CD4-positive, alpha-beta T cell (primary cell): ENCODE measurements around the gene NCF4. TPM values are rescaled to one million over a fixed set of nuclear protein-coding genes. Genes with fewer than 3 reads are reported as not detected.

Source experiments
- ATAC-seq: fragments of 200-7000 bp; cut with Tn5 transposase; one replicate; pipeline ENCODE4 v1.10.0; 2022; ENCODE audit warnings: mild to moderate bottlenecking; ENCODE audit not compliant: poor library complexity
- CTCF ChIA-PET: fragments of 350-600 bp; sonication (Branson Sonifier 250); formaldehyde crosslinking; loops from one replicate; lab custom pipeline; 2021; ENCODE audit warnings: antibody characterized with exemption, inconsistent platforms; lab: Charles Lee
- POLR2A ChIA-PET: fragments of 350-600 bp; sonication (Branson Sonifier 250); formaldehyde crosslinking; loops from one replicate; lab custom pipeline; 2021; ENCODE audit warnings: antibody characterized with exemption, inconsistent platforms; lab: Charles Lee
- DNase-seq, 14 experiments: peaks; one replicate each; pipeline ENCODE4 v3.0.0-alpha.2; 2013 to 2020; ENCODE audit warnings: mixed read lengths in 2 of 14
- H3K27ac ChIP-seq, 2 donors: one replicate each; pipeline versions ENCODE4 v1.5.1 to v1.7.0; 2013; ENCODE audit warnings: low read length in 2 of 2, low read depth in 1 of 2, mild to moderate bottlenecking in 1 of 2
- H3K27me3 ChIP-seq, 2 experiments: 1 replicate in 1 of 2; 2 replicates in 1 of 2; pipeline versions ENCODE4 v1.6.1 to v1.7.0; 2013; ENCODE audit warnings: low read length in 2 of 2, control low read depth in 1 of 2, mild to moderate bottlenecking in 1 of 2, moderate library complexity in 1 of 2; ENCODE audit not compliant: insufficient read depth in 2 of 2, control insufficient read depth in 1 of 2
- H3K36me3 ChIP-seq: one replicate; pipeline ENCODE4 v1.6.1; 2013; ENCODE audit warnings: low read length, control low read depth; ENCODE audit not compliant: insufficient read depth
- H3K4me1 ChIP-seq: one replicate; pipeline ENCODE4 v1.6.1; 2013; ENCODE audit warnings: low read length, control low read depth; ENCODE audit not compliant: insufficient read depth
- H3K4me3 ChIP-seq: one replicate; pipeline ENCODE4 v1.5.1; 2013; ENCODE audit warnings: mild to moderate bottlenecking, low read length, moderate library complexity
- H3K9me3 ChIP-seq, 2 experiments: 1 replicate in 1 of 2; 2 replicates in 1 of 2; pipeline versions ENCODE4 v1.6.1 to v1.7.0; 2013; ENCODE audit warnings: low read length in 2 of 2, mild to moderate bottlenecking in 2 of 2, control low read depth in 1 of 2, moderate library complexity in 1 of 2; ENCODE audit not compliant: control insufficient read depth in 1 of 2, insufficient read depth in 1 of 2
- H3K27ac Mint-ChIP-seq: one replicate; pipeline ENCODE4 v1.8.0; 2020; ENCODE audit warnings: mixed read lengths
- H3K27me3 Mint-ChIP-seq: one replicate; pipeline ENCODE4 v1.8.0; 2021; ENCODE audit warnings: mixed read lengths
- H3K36me3 Mint-ChIP-seq: one replicate; pipeline ENCODE4 v1.8.0; 2021; ENCODE audit warnings: low read depth, mixed read lengths
- H3K4me1 Mint-ChIP-seq: one replicate; pipeline ENCODE4 v1.8.0; 2021; ENCODE audit warnings: low read depth, mixed read lengths
- H3K4me3 Mint-ChIP-seq: one replicate; pipeline ENCODE4 v1.8.0; 2020; ENCODE audit warnings: mild to moderate bottlenecking, mixed read lengths
- H3K9me3 Mint-ChIP-seq: one replicate; pipeline ENCODE4 v1.8.0; 2020; ENCODE audit warnings: mixed read lengths
- intact Hi-C, 2 experiments: fragments of 100-400 bp; cut with DNase I in 1 of 2; cut with micrococcal nuclease in 1 of 2; formaldehyde crosslinking; loops; one replicate each; pipeline versions ENCODE4 v1.15.1 to v1.9.0; 2023 to 2025; cut with DNase I, micrococcal nuclease
- total RNA-seq, 174 experiments: library from RNA in 2 of 174; stranded (reverse) in 2 of 174; gene quantifications; one replicate each; pipeline ENCODE4 v1.2.3 and lab custom pipeline; 2021 to 2026
- TF ChIP-seq, protein P1 (sequence below): fragments of 200-600 bp; IDR thresholded peaks from one replicate; pipeline ENCODE4 v1.8.0; 2022; ENCODE audit warnings: antibody characterized with exemption, mild to moderate bottlenecking

Gene NCF4
- total RNA-seq, 2 experiments from 2014 or later: 7.7 to 8.0 TPM

DNA sequence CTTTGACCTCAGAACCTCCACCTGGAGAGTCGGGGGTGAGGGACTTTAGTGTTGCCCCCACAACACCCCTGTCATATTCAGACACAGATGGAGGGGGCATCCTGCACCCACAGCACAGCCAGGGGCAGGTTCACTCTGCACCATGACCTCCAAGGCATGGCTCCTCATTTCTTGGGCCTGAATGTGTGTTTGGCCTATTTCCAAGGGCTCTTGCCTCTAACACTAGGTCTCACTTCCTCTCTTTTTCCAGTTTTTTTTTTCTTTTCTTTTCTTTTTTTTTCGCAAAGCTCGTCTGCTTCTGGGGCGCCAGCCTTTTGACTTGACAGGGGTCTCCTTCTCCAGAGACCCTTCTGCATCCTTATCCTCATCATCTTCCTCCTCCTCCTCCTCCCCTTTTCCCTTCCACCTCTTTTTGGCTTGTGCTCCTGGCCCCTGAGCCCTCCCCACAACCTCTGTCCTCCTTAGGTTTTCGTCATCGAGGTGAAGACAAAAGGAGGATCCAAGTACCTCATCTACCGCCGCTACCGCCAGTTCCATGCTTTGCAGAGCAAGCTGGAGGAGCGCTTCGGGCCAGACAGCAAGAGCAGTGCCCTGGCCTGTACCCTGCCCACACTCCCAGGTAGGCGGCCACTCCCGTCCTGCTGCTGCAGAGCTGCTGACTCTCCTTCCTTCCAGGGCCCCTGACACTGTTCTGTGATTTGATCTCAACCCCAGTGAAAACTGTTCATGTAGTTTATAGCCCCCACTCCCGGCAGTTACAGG lies 3.8 kb downstream of the NCF4 start:
- H3K27me3 Mint-ChIP-seq: no peaks in the 10 kb centered on the region
- POLR2A ChIA-PET: no interaction called here

DNA sequence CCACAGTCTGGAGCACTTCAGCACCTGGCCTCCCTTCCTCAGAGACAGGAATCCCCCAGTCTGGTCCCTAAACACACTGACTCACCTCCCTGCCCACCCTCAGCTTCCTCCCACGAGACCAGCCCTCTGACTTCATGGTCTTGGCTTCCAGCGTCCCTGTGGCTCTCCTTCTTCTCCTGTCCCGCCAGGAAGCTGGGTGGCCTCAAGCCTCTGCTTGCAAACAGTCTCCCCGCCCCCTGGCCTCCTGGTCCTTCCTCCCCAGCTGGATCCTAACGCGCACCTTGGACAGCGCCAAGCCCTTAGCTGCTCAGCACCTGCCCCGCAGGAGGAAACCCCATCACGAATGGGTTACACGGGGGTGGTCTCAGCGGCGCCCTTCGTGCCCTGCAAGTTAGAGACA lies 4.5 kb downstream of the NCF4 start:
- Mint-ChIP-seq H3K4me3 (no peak overlapping the region), H3K27ac (no peak overlapping the region), H3K36me3 (no peaks in the 10 kb centered on the region), H3K9me3 (no peaks in the 10 kb centered on the region), H3K27me3 (no peaks in the 10 kb centered on the region), H3K4me1 (no peaks in the 10 kb centered on the region)
- H3K27me3 ChIP-seq: no peaks in the 10 kb centered on the region
- ChIA-PET POLR2A (no interaction called here), CTCF (interaction anchor here (1.1 kb wide), 1 partner anchor 9 kb away, joined by 3 read pairs; no protein-coding TSS in a partner anchor)
- H3K27ac ChIP-seq: no peak overlapping the region
- H3K4me3 ChIP-seq: no peak overlapping the region
- intact Hi-C loops: no loop called here
- H3K4me1 ChIP-seq: peaks cover 31% of the 10 kb centered on the region
- ATAC-seq (no peak), DNase-seq (no peak)
- TF ChIP-seq, protein P1, sequence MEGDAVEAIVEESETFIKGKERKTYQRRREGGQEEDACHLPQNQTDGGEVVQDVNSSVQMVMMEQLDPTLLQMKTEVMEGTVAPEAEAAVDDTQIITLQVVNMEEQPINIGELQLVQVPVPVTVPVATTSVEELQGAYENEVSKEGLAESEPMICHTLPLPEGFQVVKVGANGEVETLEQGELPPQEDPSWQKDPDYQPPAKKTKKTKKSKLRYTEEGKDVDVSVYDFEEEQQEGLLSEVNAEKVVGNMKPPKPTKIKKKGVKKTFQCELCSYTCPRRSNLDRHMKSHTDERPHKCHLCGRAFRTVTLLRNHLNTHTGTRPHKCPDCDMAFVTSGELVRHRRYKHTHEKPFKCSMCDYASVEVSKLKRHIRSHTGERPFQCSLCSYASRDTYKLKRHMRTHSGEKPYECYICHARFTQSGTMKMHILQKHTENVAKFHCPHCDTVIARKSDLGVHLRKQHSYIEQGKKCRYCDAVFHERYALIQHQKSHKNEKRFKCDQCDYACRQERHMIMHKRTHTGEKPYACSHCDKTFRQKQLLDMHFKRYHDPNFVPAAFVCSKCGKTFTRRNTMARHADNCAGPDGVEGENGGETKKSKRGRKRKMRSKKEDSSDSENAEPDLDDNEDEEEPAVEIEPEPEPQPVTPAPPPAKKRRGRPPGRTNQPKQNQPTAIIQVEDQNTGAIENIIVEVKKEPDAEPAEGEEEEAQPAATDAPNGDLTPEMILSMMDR: no peak
- no peaks in the 10 kb centered on the region for H3K9me3 ChIP-seq
- H3K36me3 ChIP-seq: peaks cover 14% of the 10 kb centered on the region

More for the DNA sequence above, 3.8 kb downstream of the NCF4 start:
- CTCF ChIA-PET: interaction anchor here (1.1 kb wide), 1 partner anchor 8 kb away, joined by 3 read pairs; no protein-coding TSS in a partner anchor
- Histone ChIP-seq H3K4me1 (peaks cover 35% of the 10 kb centered on the region), H3K9me3 (no peaks in the 10 kb centered on the region), H3K36me3 (peaks cover 14% of the 10 kb centered on the region), H3K4me3 (no peak overlapping the region), H3K27ac (no peak overlapping the region), H3K27me3 (no peaks in the 10 kb centered on the region)
- DNase-seq: no peak
- intact Hi-C loops: no loop called here
- Mint-ChIP-seq H3K4me3 (no peak overlapping the region), H3K27ac (no peak overlapping the region), H3K36me3 (no peaks in the 10 kb centered on the region), H3K4me1 (no peaks in the 10 kb centered on the region), H3K9me3 (no peaks in the 10 kb centered on the region)
- no peak for ATAC-seq
- TF ChIP-seq, protein P1: no peak

DNA sequence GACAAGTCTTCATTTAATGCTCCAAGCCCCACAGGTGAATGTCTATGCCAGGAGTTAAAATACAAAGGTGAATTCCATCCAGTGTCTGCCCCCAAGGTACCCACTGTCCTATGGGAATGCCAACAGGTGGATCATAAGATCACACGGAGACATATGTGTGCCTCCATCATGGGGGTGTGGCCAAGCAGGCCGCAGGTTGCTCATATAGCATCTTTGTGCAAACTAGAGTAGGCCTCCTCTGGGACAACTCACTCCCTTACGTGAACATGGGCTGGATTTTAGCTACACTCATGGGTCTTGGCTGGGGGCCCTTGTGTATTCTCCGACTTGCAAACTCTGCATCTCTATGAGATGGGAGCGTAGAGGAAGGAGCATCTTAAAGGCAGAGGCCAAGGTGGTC lies 6.9 kb downstream of the NCF4 start:
- H3K4me3 Mint-ChIP-seq: no peak overlapping the region
- H3K36me3 Mint-ChIP-seq: no peaks in the 10 kb centered on the region
- H3K4me1 ChIP-seq: peaks cover 8% of the 10 kb centered on the region
- no peaks in the 10 kb centered on the region for H3K9me3 ChIP-seq
- H3K27ac Mint-ChIP-seq: no peak overlapping the region
- H3K9me3 Mint-ChIP-seq: no peaks in the 10 kb centered on the region
- intact Hi-C loops: no loop called here
- no peaks in the 10 kb centered on the region for H3K27me3 ChIP-seq
- DNase-seq (no peak), ATAC-seq (no peak)
- H3K4me1 Mint-ChIP-seq: no peaks in the 10 kb centered on the region
- TF ChIP-seq, protein P1: no peak
- no peak overlapping the region for H3K4me3 ChIP-seq
- H3K27me3 Mint-ChIP-seq: no peaks in the 10 kb centered on the region
- H3K36me3 ChIP-seq: peaks cover 18% of the 10 kb centered on the region
- no peak overlapping the region for H3K27ac ChIP-seq
- ChIA-PET POLR2A (no interaction called here), CTCF (interaction anchor here (1.2 kb wide), 1 partner anchor 12 kb away, joined by 4 read pairs; no protein-coding TSS in a partner anchor)
